Stomach (tissue), 4 donors: ENCODE measurements around the gene IDI1.

Experiments used
- CTCF ChIP-seq, 7 experiments: fragments of 450-650 bp in 4 of 7; fragments of 200-600 bp in 3 of 7; sonication (generic) in 3 of 7; IDR thresholded peaks; one replicate each; pipeline ENCODE4 v1.5.1; 2016 to 2019; ENCODE audit warnings: antibody characterized with exemption in 7 of 7, control low read depth in 2 of 7, mild to moderate bottlenecking in 1 of 7
- EP300 ChIP-seq: sonication (generic); formaldehyde crosslinking; IDR thresholded peaks from one replicate; pipeline ENCODE4 v1.6.1; 2017; ENCODE audit warnings: antibody characterized with exemption
- POLR2A ChIP-seq, 4 donors: fragments of 450-650 bp; IDR thresholded peaks; one replicate each; pipeline ENCODE4 v1.6.1; 2016; ENCODE audit warnings: antibody characterized with exemption in 4 of 4, control low read depth in 2 of 4, mild to moderate bottlenecking in 1 of 4, moderate library complexity in 1 of 4

GRCh38 chr10:1090696-1091095, 41.8 kb upstream of the IDI1 start:
- TF ChIP-seq CTCF (IDR thresholded peaks at IDR 0.05): no peak
- TF ChIP-seq EP300: no peak
- TF ChIP-seq POLR2A (IDR thresholded peaks at IDR 0.05): no peak
